Testis (tissue), 2 donors: ENCODE measurements around the gene SUPT3H.

Source experiments
- CTCF ChIP-seq, 3 experiments: fragments of 450-650 bp in 2 of 3; fragments of 200-600 bp in 1 of 3; sonication (generic) in 1 of 3; IDR thresholded peaks; one replicate each; pipeline ENCODE4 v1.5.1; 2016 to 2019; ENCODE audit warnings: antibody characterized with exemption in 3 of 3, mild to moderate bottlenecking in 2 of 3, moderate library complexity in 1 of 3
- POLR2A ChIP-seq: fragments of 450-650 bp; IDR thresholded peaks from one replicate; pipeline ENCODE4 v1.6.1; 2017; ENCODE audit warnings: antibody characterized with exemption, mild to moderate bottlenecking, moderate library complexity

GRCh38 chr6:44917430-44917829 lies 460.3 kb downstream of the SUPT3H start:
- TF ChIP-seq POLR2A (no peak), CTCF (IDR thresholded peaks at IDR 0.05) (no peak)
